ENCODE results near the gene FAM20C. TPM values are rescaled to one million over a fixed set of nuclear protein-coding genes. Genes with fewer than 3 reads are reported as not detected.

The FAM20C gene
- total RNA-seq, 4 donors from 2014 or later = 15.8 to 20.4 (median 18.7) TPM

- no peak for DNase-seq (ENCODE audit: low spot score in 2 of 2)
- H3K27ac ChIP-seq = peak overlapping the region; percentile 90
- no peaks in the 10 kb centered on the region for H3K27me3 ChIP-seq
- H3K9me3 ChIP-seq = no peaks in the 10 kb centered on the region
- peak overlapping the region; percentile 27 for H3K4me3 ChIP-seq
- H3K36me3 ChIP-seq = no peaks in the 10 kb centered on the region
- 68% methylated on average over 16 of the region's 33 CpGs for WGBS
- peaks cover 59% of the 10 kb centered on the region for H3K4me1 ChIP-seq
- no peak for TF ChIP-seq POLR2AphosphoS5 (IDR thresholded peaks at IDR 0.05)
- TF ChIP-seq POLR2A (IDR thresholded peaks at IDR 0.05) = no peak
- TF ChIP-seq EP300 (IDR thresholded peaks at IDR 0.05) = no peak
- TF ChIP-seq CTCF (IDR thresholded peaks at IDR 0.05) = no peak
Observed at GRCh38 chr7:234051-234707, 41.8 kb downstream of the FAM20C start.

- DNase-seq (ENCODE audit: low spot score in 2 of 2) = no peak
- Histone ChIP-seq H3K27me3 (no peaks in the 10 kb centered on the region), H3K36me3 (no peaks in the 10 kb centered on the region), H3K4me3 (peak overlapping the region; percentile 27), H3K27ac (peak overlapping the region; percentile 90), H3K9me3 (no peaks in the 10 kb centered on the region), H3K4me1 (peaks cover 52% of the 10 kb centered on the region)
- TF ChIP-seq POLR2A (IDR thresholded peaks at IDR 0.05) (no peak), POLR2AphosphoS5 (IDR thresholded peaks at IDR 0.05) (peak in 1 of 3 donors; percentile 23)
- 71% methylated on average over 14 of the region's 28 CpGs for WGBS
Observed at GRCh38 chr7:234708-235553, 42.6 kb downstream of the FAM20C start.

- Histone ChIP-seq H3K36me3 (no peaks in the 10 kb centered on the region), H3K27me3 (no peaks in the 10 kb centered on the region), H3K27ac (peak overlapping the region; percentile 90), H3K4me3 (peak overlapping the region; percentile 27), H3K4me1 (peaks cover 54% of the 10 kb centered on the region), H3K9me3 (no peaks in the 10 kb centered on the region)
- 55% methylated on average over 25 of the region's 34 CpGs for WGBS
- TF ChIP-seq CTCF (IDR thresholded peaks at IDR 0.05) (no peak), EP300 (IDR thresholded peaks at IDR 0.05) (no peak), POLR2AphosphoS5 (IDR thresholded peaks at IDR 0.05) (no peak), POLR2A (IDR thresholded peaks at IDR 0.05) (no peak)
- no peak for DNase-seq (ENCODE audit: low spot score in 2 of 2)
Observed at GRCh38 chr7:235576-236395, 43.4 kb downstream of the FAM20C start.

- Histone ChIP-seq H3K27ac (no peak overlapping the region), H3K4me3 (no peak overlapping the region), H3K4me1 (peaks cover 51% of the 10 kb centered on the region), H3K36me3 (no peaks in the 10 kb centered on the region), H3K9me3 (no peaks in the 10 kb centered on the region), H3K27me3 (no peaks in the 10 kb centered on the region)
- no peak for DNase-seq (ENCODE audit: low spot score in 2 of 2)
- no peak for TF ChIP-seq POLR2AphosphoS5 (IDR thresholded peaks at IDR 0.05)
- TF ChIP-seq CTCF (IDR thresholded peaks at IDR 0.05) = no peak
- TF ChIP-seq EP300 (IDR thresholded peaks at IDR 0.05) = no peak
- TF ChIP-seq POLR2A (IDR thresholded peaks at IDR 0.05) = no peak
- 50% methylated on average over 8 of the region's 8 CpGs for WGBS
Observed at GRCh38 chr7:236967-237366, 44.6 kb downstream of the FAM20C start.

GRCh38 chr7:237385-237784, 45.0 kb downstream of the FAM20C start:
- Histone ChIP-seq H3K27ac (no peak overlapping the region), H3K27me3 (no peaks in the 10 kb centered on the region), H3K9me3 (no peaks in the 10 kb centered on the region), H3K4me3 (no peak overlapping the region), H3K4me1 (peaks cover 47% of the 10 kb centered on the region), H3K36me3 (no peaks in the 10 kb centered on the region)
- 83% methylated on average over 7 of the region's 7 CpGs for WGBS
- no peak for DNase-seq (ENCODE audit: low spot score in 2 of 2)
- no peak for TF ChIP-seq EP300 (IDR thresholded peaks at IDR 0.05)
- TF ChIP-seq POLR2A (IDR thresholded peaks at IDR 0.05) = no peak
- no peak for TF ChIP-seq POLR2AphosphoS5 (IDR thresholded peaks at IDR 0.05)
- TF ChIP-seq CTCF (IDR thresholded peaks at IDR 0.05) = no peak

Data from suprapubic skin (tissue), 4 donors.